Smooth muscle cell (in vitro differentiated cells): ENCODE measurements around the gene PLPP1. TPM values are rescaled to one million over a fixed set of nuclear protein-coding genes. Genes with fewer than 3 reads are reported as not detected.

Source experiments
- DNase-seq: peaks from one replicate; lab custom pipeline; 2025; ENCODE audit not compliant: unreplicated experiment; lab: John Stamatoyannopoulos, UW
- H2AFZ ChIP-seq: fragments of 200-600 bp; sonication (generic); 2 replicates; pipeline ENCODE4 v1.6.0; 2016; ENCODE audit warnings: antibody characterized with exemption, low read depth, mild to moderate bottlenecking
- H3F3A ChIP-seq: fragments of 200-600 bp; sonication (generic); 2 replicates; pipeline ENCODE4 v1.6.0; 2017; ENCODE audit warnings: antibody characterized with exemption, low read depth
- H3K27ac ChIP-seq: fragments of 200-600 bp; sonication (generic); 2 replicates; pipeline ENCODE4 v1.5.1; 2016; ENCODE audit warnings: low read depth, mild to moderate bottlenecking
- H3K27me3 ChIP-seq: fragments of 200-600 bp; sonication (generic); 2 replicates; pipeline ENCODE4 v1.6.1; 2016; ENCODE audit warnings: low read depth, mild to moderate bottlenecking
- H3K36me3 ChIP-seq: fragments of 200-600 bp; sonication (generic); 2 replicates; pipeline ENCODE4 v1.5.1; 2016; ENCODE audit warnings: low read depth
- H3K4me1 ChIP-seq: fragments of 200-600 bp; sonication (generic); 2 replicates; pipeline ENCODE4 v1.5.1; 2016; ENCODE audit warnings: low read depth
- H3K4me2 ChIP-seq: fragments of 200-600 bp; sonication (generic); 2 replicates; pipeline ENCODE4 v1.6.0; 2016; ENCODE audit warnings: mild to moderate bottlenecking
- H3K4me3 ChIP-seq: fragments of 200-600 bp; sonication (generic); 2 replicates; pipeline ENCODE4 v1.5.1; 2016; ENCODE audit warnings: mild to moderate bottlenecking
- H3K79me2 ChIP-seq: fragments of 200-600 bp; sonication (generic); 2 replicates; pipeline ENCODE4 v1.6.0; 2016; ENCODE audit warnings: low read depth, mild to moderate bottlenecking
- H3K9ac ChIP-seq: fragments of 200-600 bp; sonication (generic); 2 replicates; pipeline ENCODE4 v1.6.0; 2016; ENCODE audit warnings: low read depth
- H3K9me3 ChIP-seq: fragments of 200-600 bp; sonication (generic); replicated peaks from 2 replicates; pipeline ENCODE4 v1.5.1; 2016; ENCODE audit warnings: low read depth
- H4K20me1 ChIP-seq: fragments of 200-600 bp; sonication (generic); 2 replicates; pipeline ENCODE4 v1.6.0; 2016; ENCODE audit warnings: low read depth
- WGBS: methylation state at CpG from one replicate; pipeline ENCODE4 v1.1.7; 2016; ENCODE audit warnings: low lambda C conversion rate; 5-methylcytosine and 5-hydroxymethylcytosine counted together
- polyA plus RNA-seq: library from polyadenylated mRNA; unstranded; fragments of >200 nt; fragmentation: Nextera tagmentation; extraction: Ambion mirVana; gene quantifications from 2 replicates; pipeline ENCODE4 v1.2.1, GENCODE V29; 2016
- total RNA-seq: library from RNA; depleted of rRNA; stranded (reverse); fragments of >200 nt; gene quantifications from 2 replicates; pipeline ENCODE4 v1.2.3, GENCODE V29; 2014
- TF ChIP-seq, protein P1 (sequence below): fragments of 200-600 bp; sonication (generic); IDR thresholded peaks from 2 replicates; pipeline ENCODE4 v1.5.1; 2017; ENCODE audit warnings: borderline replicate concordance, mild to moderate bottlenecking, antibody characterized with exemption; ENCODE audit not compliant: insufficient read depth, poor library complexity, severe bottlenecking

The PLPP1 gene
- total and polyA plus RNA-seq, 2 experiments from 2014 or later = 47.2 to 108 TPM

DNA sequence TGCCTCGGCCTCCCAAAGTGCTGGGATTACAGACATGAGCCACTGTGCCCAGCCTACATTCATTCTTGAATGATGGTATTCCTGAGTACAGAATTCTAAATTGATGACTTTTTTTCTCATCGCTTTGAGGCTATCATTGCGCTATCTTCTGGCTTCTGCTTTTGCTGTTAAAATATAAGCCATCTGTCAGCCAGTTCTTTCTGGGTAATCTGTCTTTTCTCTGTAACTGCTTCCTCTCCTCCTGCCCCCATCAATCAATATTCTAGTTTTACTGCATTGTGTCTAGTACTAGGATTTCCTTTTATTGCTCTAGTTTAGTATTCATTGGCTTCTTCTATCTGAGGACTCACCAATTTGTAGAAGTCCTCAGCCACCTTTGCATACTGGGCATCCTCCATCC, 89.0 kb downstream of the PLPP1 start:
- Histone ChIP-seq H4K20me1 (no peaks in the 10 kb centered on the region), H3F3A (no peaks in the 10 kb centered on the region), H3K4me1 (peaks cover 11% of the 10 kb centered on the region), H3K27me3 (no peaks in the 10 kb centered on the region), H3K27ac (no peak overlapping the region), H3K79me2 (peaks cover 4% of the 10 kb centered on the region), H3K9me3 (no peaks in the 10 kb centered on the region), H3K36me3 (no peaks in the 10 kb centered on the region), H3K4me3 (no peak overlapping the region), H3K9ac (no peak overlapping the region), H3K4me2 (no peak overlapping the region), H2AFZ (no peak overlapping the region)
- DNase-seq = no peak
- WGBS = 79% methylated on average over 3 of the region's 3 CpGs
- TF ChIP-seq, protein P1, sequence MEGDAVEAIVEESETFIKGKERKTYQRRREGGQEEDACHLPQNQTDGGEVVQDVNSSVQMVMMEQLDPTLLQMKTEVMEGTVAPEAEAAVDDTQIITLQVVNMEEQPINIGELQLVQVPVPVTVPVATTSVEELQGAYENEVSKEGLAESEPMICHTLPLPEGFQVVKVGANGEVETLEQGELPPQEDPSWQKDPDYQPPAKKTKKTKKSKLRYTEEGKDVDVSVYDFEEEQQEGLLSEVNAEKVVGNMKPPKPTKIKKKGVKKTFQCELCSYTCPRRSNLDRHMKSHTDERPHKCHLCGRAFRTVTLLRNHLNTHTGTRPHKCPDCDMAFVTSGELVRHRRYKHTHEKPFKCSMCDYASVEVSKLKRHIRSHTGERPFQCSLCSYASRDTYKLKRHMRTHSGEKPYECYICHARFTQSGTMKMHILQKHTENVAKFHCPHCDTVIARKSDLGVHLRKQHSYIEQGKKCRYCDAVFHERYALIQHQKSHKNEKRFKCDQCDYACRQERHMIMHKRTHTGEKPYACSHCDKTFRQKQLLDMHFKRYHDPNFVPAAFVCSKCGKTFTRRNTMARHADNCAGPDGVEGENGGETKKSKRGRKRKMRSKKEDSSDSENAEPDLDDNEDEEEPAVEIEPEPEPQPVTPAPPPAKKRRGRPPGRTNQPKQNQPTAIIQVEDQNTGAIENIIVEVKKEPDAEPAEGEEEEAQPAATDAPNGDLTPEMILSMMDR = no peak

- Histone ChIP-seq H3F3A (peaks cover 23% of the 10 kb centered on the region), H3K4me1 (peaks cover 30% of the 10 kb centered on the region), H3K9me3 (no peaks in the 10 kb centered on the region), H3K4me3 (no peak overlapping the region), H3K36me3 (no peaks in the 10 kb centered on the region), H4K20me1 (no peaks in the 10 kb centered on the region), H2AFZ (no peak overlapping the region), H3K27me3 (no peaks in the 10 kb centered on the region), H3K4me2 (no peak overlapping the region), H3K9ac (no peak overlapping the region), H3K79me2 (no peaks in the 10 kb centered on the region), H3K27ac (no peak overlapping the region)
- TF ChIP-seq, protein P1 = no peak
- DNase-seq = no peak
- 100% methylated on average over 1 of the region's 1 CpG for WGBS
These were observed 92.8 kb downstream of the PLPP1 start for GRCh38 chr5:55441954-55442353.

DNA sequence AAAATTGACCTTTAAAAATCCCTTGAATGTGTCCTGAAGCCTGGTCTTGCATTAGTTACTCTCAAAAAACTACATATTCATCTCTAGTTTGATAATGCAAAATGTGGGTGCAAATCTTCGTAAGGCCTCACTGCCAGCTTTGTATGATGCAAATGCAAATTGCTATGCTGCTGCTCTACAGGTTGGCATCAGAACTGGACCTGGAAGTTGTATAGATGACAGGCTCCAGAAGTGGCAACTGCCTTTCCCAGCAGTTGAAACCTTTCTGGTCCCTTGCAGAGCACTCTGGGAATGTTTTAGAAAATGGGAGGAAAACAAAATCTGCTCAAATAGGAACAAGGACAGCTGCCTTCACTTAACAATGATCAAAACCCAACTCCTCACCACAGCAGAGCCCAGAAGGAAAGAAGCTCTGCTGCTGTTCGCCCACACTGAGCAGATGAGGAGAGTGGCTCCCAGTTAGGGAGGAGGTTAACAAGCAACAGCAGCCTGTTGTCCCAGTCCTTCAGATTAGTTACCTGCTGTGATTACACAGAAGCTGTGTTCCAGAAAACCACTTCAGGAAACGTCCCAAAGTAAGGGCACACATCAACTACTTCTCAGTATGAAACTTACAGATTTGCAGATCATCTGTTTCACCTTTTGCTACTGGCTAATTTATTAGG, 93.5 kb downstream of the PLPP1 start:
- no peaks in the 10 kb centered on the region for H3K27me3 ChIP-seq
- no peak overlapping the region for H2AFZ ChIP-seq
- no peak overlapping the region for H3K9ac ChIP-seq
- peaks cover 26% of the 10 kb centered on the region for H3F3A ChIP-seq
- no peaks in the 10 kb centered on the region for H4K20me1 ChIP-seq
- peaks cover 30% of the 10 kb centered on the region for H3K4me1 ChIP-seq
- H3K79me2 ChIP-seq = no peaks in the 10 kb centered on the region
- no peaks in the 10 kb centered on the region for H3K9me3 ChIP-seq
- no peaks in the 10 kb centered on the region for H3K36me3 ChIP-seq
- H3K27ac ChIP-seq = peak overlapping the region; percentile 92
- WGBS = 70% methylated on average over 3 of the region's 3 CpGs
- H3K4me3 ChIP-seq = no peak overlapping the region
- no peak overlapping the region for H3K4me2 ChIP-seq
- TF ChIP-seq, protein P1 = no peak
- no peak for DNase-seq

DNA sequence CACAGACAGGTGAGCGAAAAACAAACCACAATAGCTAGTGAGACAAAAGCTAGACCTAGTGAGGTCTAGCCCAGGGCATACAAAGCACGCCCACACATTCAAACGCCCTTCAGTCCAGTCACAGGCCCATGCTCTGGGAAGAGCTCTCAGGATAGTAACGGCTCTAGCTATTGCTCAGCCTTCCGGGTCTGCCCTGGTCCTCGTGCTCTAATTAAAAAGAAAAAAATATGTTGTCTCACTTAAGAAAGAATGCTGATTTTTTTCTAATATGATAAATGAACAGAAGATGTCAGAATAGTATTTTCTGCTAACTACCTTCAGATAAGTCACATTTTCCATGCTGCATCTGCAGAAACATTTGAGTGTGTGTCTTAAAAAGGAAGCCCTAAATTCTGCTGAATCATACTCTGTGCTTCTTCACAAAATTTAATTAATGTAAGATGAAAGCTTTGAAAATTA, 94.5 kb downstream of the PLPP1 start:
- TF ChIP-seq, protein P1 = no peak
- Histone ChIP-seq H3K9ac (peak overlapping the region; percentile 32), H3F3A (peaks cover 26% of the 10 kb centered on the region), H3K79me2 (no peaks in the 10 kb centered on the region), H3K36me3 (no peaks in the 10 kb centered on the region), H3K4me1 (peaks cover 30% of the 10 kb centered on the region), H3K9me3 (no peaks in the 10 kb centered on the region), H3K4me3 (no peak overlapping the region), H4K20me1 (no peaks in the 10 kb centered on the region), H2AFZ (no peak overlapping the region), H3K27ac (peak overlapping the region; percentile 92), H3K4me2 (peak overlapping the region; percentile 53), H3K27me3 (no peaks in the 10 kb centered on the region)
- 28% methylated on average over 6 of the region's 6 CpGs for WGBS
- no peak for DNase-seq
